PC-9 (cell line): ENCODE results near the gene TCP11. TPM values are rescaled to one million over a fixed set of nuclear protein-coding genes. Genes with fewer than 3 reads are reported as not detected.

Experiments
- BruUV-seq: library from RNA; stranded (reverse); fragments of 400-500 nt; replicated peaks from 2 replicates; lab custom pipeline; 2021; lab: Mats Ljungman, UMichigan
- CTCF ChIA-PET: fragments of 300-600 bp; sonication (Branson Sonifier 250); formaldehyde crosslinking; loops from one replicate; lab custom pipeline; 2022; ENCODE audit warnings: antibody characterized with exemption; lab: Charles Lee
- POLR2A ChIA-PET: fragments of 300-600 bp; sonication (Branson Sonifier 250); formaldehyde crosslinking; loops from one replicate; lab custom pipeline; 2022; ENCODE audit warnings: antibody characterized with exemption; ENCODE audit not compliant: unreplicated experiment; lab: Charles Lee
- DNase-seq, 2 experiments: peaks; one replicate each; pipeline versions ENCODE4 v3.0.0 to v3.0.0-alpha.2; 2015 to 2022; ENCODE audit warnings: mixed read lengths in 1 of 2
- H2AFZ ChIP-seq: fragments of 200-600 bp; sonication (generic); 2 replicates; pipeline ENCODE4 v1.8.1; 2017; ENCODE audit warnings: antibody characterized with exemption
- H3F3A ChIP-seq: fragments of 200-600 bp; sonication (generic); 2 replicates; pipeline ENCODE4 v1.8.1; 2017; ENCODE audit warnings: antibody characterized with exemption, mild to moderate bottlenecking, low read depth; ENCODE audit not compliant: insufficient read depth
- H3K27ac ChIP-seq: fragments of 200-600 bp; sonication (generic); 2 replicates; pipeline ENCODE4 v1.6.1; 2016; ENCODE audit warnings: mixed run types
- H3K27me3 ChIP-seq: fragments of 200-600 bp; sonication (generic); 2 replicates; pipeline ENCODE4 v1.6.1; 2016; ENCODE audit warnings: low read depth, mixed run types; ENCODE audit not compliant: insufficient read depth
- H3K36me3 ChIP-seq: fragments of 200-600 bp; sonication (generic); 2 replicates; pipeline ENCODE4 v1.6.1; 2016; ENCODE audit warnings: low read depth, mixed run types
- H3K4me1 ChIP-seq: fragments of 200-600 bp; sonication (generic); replicated peaks from 2 replicates; pipeline ENCODE4 v1.6.1; 2016; ENCODE audit warnings: mixed run types; ENCODE audit not compliant: insufficient read depth
- H3K4me2 ChIP-seq: fragments of 200-600 bp; sonication (generic); 2 replicates; pipeline ENCODE4 v1.6.1; 2017; ENCODE audit warnings: mixed run types
- H3K4me3 ChIP-seq: fragments of 200-600 bp; sonication (generic); 2 replicates; pipeline ENCODE4 v1.6.1; 2016; ENCODE audit warnings: mixed run types
- H3K79me2 ChIP-seq: fragments of 200-600 bp; sonication (generic); 2 replicates; pipeline ENCODE4 v1.6.1; 2017; ENCODE audit warnings: low read depth, mixed run types
- H3K9me2 ChIP-seq: fragments of 200-600 bp; sonication (generic); 2 replicates; pipeline ENCODE4 v1.8.1; 2017; ENCODE audit warnings: mild to moderate bottlenecking; ENCODE audit not compliant: insufficient read depth
- H3K9me3 ChIP-seq: fragments of 200-600 bp; sonication (generic); 2 replicates; pipeline ENCODE4 v1.8.1; 2016; ENCODE audit warnings: low read depth; ENCODE audit not compliant: insufficient read depth
- H4K20me1 ChIP-seq: fragments of 200-600 bp; sonication (generic); 2 replicates; pipeline ENCODE4 v1.8.1; 2017; ENCODE audit not compliant: insufficient read depth
- CTCF ChIP-seq: fragments of 200-600 bp; sonication (generic); conservative IDR thresholded peaks from 2 replicates; pipeline ENCODE4 v1.6.1; 2017; ENCODE audit warnings: mixed run types, antibody characterized with exemption, mild to moderate bottlenecking, moderate library complexity
- EZH2 ChIP-seq: fragments of 200-600 bp; sonication (generic); IDR thresholded peaks from 2 replicates; pipeline ENCODE4 v1.8.0; 2017; ENCODE audit warnings: antibody characterized with exemption, low read depth
- intact Hi-C: fragments of 100-400 bp; cut with micrococcal nuclease; formaldehyde crosslinking; loops from one replicate; pipeline ENCODE4 v1.10.0; 2022; ENCODE audit not compliant: unreplicated experiment
- total RNA-seq: library from RNA; stranded (reverse); gene quantifications from 2 replicates; pipeline ENCODE4 v1.2.3, GENCODE V29; 2021

Gene TCP11
- total RNA-seq, 1 experiment from 2014 or later: not detected

DNA sequence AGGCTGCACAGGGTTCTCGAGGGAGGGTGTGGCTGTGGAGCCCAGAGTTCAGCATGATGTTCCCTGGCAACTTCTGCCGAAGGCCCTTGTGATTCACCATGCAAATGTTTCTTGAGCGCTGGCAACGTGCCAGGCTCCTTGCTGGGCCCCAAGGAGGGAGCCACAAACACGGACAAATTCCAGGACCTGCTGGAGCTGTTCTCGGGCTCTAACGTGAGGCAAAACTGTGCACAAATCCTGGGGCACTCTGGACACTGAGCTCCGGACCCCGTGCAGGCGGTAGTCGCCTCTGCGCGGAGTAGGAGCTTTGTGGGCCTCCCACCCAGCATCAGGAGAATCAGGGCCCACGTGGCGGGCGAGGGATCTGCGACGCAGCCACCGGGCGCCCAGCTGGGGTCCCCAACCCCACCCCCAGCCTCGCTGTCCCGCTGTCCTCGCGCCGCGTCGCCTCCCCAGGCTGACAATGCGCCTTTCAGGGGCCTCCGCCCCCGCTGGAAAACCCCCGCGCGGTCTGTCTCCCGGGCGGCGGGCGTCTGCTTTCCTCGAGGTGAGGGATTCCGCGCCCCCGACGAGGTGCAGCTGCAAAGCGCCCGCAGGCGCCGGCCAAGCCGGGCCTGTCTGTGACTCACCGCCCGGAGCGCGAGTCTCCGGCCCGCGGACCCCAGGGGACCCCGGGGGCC lies 40.9 kb upstream of the TCP11 start:
- TF ChIP-seq EZH2: no peak
- no peak for TF ChIP-seq CTCF
- DNase-seq: peak; percentile 58 to 65
- no peaks in the 10 kb centered on the region for H3K79me2 ChIP-seq
- no peak overlapping the region for H2AFZ ChIP-seq
- H3K4me1 ChIP-seq: peaks cover 68% of the 10 kb centered on the region
- H3K36me3 ChIP-seq: no peaks in the 10 kb centered on the region
- no peaks in the 10 kb centered on the region for H3K27me3 ChIP-seq
- BruUV-seq: no TSS peak
- peaks cover 51% of the 10 kb centered on the region for H3F3A ChIP-seq
- ChIA-PET POLR2A (interaction anchor here (0.6 kb wide), 1 partner anchor 478 kb away, joined by 10 read pairs; no protein-coding TSS in a partner anchor), CTCF (no interaction called here)
- H3K4me2 ChIP-seq: peak overlapping the region; percentile 81
- no peaks in the 10 kb centered on the region for H3K9me3 ChIP-seq
- H3K9me2 ChIP-seq: no peaks in the 10 kb centered on the region
- peak overlapping the region; percentile 42; the same call in 1 of the 2 replicates for H3K4me3 ChIP-seq
- H4K20me1 ChIP-seq: no peaks in the 10 kb centered on the region
- peak overlapping the region; percentile 82 for H3K27ac ChIP-seq
- intact Hi-C loops: no loop called here

- Histone ChIP-seq H3K4me2 (peak overlapping the region; percentile 81), H3K36me3 (no peaks in the 10 kb centered on the region), H3F3A (peaks cover 47% of the 10 kb centered on the region), H3K4me3 (peak overlapping the region; percentile 42), H3K9me3 (no peaks in the 10 kb centered on the region), H3K27me3 (no peaks in the 10 kb centered on the region), H3K4me1 (peaks cover 62% of the 10 kb centered on the region), H4K20me1 (no peaks in the 10 kb centered on the region), H3K79me2 (no peaks in the 10 kb centered on the region), H3K9me2 (no peaks in the 10 kb centered on the region), H3K27ac (peak overlapping the region; percentile 82), H2AFZ (0 out of 2 replicates have a peak overlapping the region, but pooled peaks have one; percentile 44)
- CTCF ChIA-PET: interaction anchor here (0.6 kb wide), 1 partner anchor 36 kb away, joined by 3 read pairs; no protein-coding TSS in a partner anchor
- no peak for TF ChIP-seq CTCF
- no peak for TF ChIP-seq EZH2
- POLR2A ChIA-PET: interaction anchor here (0.6 to 0.7 kb wide), 2 partner anchors 34 to 477 kb away, joined by 5 to 10 read pairs; no protein-coding TSS in a partner anchor
- intact Hi-C loops: no loop called here
- no TSS peak for BruUV-seq
- DNase-seq: peak; percentile 25 to 66
Measured at GRCh38 chr6:35181308-35181932, 40.3 kb upstream of the TCP11 start.

GRCh38 chr6:35179901-35180535 lies 38.9 kb upstream of the TCP11 start:
- ChIA-PET POLR2A (no interaction called here), CTCF (no interaction called here)
- intact Hi-C loops: no loop called here

More at GRCh38 chr6:35179901-35180535, 38.9 kb upstream of the TCP11 start:
- DNase-seq: no peak
- no peaks in the 10 kb centered on the region for H3K79me2 ChIP-seq
- BruUV-seq: no TSS peak
- no peak overlapping the region for H3K27ac ChIP-seq
- TF ChIP-seq CTCF (no peak), EZH2 (no peak)
- H3F3A ChIP-seq: peaks cover 35% of the 10 kb centered on the region
- no peak overlapping the region for H3K4me3 ChIP-seq
- no peaks in the 10 kb centered on the region for H3K9me3 ChIP-seq
- no peak overlapping the region for H2AFZ ChIP-seq
- H3K4me1 ChIP-seq: peaks cover 48% of the 10 kb centered on the region
- no peaks in the 10 kb centered on the region for H3K36me3 ChIP-seq
- H4K20me1 ChIP-seq: no peaks in the 10 kb centered on the region
- no peaks in the 10 kb centered on the region for H3K27me3 ChIP-seq
- H3K9me2 ChIP-seq: no peaks in the 10 kb centered on the region
- no peak overlapping the region for H3K4me2 ChIP-seq
